GM12801 (cell line): ENCODE results near the gene LMTK3.

ENCODE experiments used
- TF ChIP-seq, protein P1 (sequence below): IDR thresholded peaks from one replicate; pipeline ENCODE4 v1.5.1; 2011; ENCODE audit warnings: control low read depth; ENCODE audit not compliant: insufficient read length; ENCODE audit errors: extremely low read depth

Gene LMTK3

DNA sequence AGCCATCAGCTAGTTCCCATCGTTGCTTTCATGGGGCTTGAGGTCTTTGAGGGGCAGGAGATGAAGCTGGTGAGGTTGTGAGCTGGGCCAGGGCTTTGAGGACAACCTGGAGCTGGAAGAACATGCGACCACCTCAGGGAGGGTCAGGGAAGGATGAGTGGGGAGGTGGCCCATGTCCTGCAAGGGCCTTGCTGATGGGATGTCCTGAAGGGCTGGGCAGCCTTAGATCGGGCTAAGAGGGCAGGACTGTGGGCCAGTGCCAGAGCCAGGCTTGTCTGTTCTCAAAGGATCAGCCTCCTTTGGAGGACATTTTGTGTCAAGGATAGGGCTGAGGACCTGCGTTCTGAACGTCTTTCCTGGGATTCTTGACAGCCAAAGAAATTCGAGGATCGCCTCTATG, 31.9 kb downstream of the LMTK3 start:
- TF ChIP-seq, protein P1, sequence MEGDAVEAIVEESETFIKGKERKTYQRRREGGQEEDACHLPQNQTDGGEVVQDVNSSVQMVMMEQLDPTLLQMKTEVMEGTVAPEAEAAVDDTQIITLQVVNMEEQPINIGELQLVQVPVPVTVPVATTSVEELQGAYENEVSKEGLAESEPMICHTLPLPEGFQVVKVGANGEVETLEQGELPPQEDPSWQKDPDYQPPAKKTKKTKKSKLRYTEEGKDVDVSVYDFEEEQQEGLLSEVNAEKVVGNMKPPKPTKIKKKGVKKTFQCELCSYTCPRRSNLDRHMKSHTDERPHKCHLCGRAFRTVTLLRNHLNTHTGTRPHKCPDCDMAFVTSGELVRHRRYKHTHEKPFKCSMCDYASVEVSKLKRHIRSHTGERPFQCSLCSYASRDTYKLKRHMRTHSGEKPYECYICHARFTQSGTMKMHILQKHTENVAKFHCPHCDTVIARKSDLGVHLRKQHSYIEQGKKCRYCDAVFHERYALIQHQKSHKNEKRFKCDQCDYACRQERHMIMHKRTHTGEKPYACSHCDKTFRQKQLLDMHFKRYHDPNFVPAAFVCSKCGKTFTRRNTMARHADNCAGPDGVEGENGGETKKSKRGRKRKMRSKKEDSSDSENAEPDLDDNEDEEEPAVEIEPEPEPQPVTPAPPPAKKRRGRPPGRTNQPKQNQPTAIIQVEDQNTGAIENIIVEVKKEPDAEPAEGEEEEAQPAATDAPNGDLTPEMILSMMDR = no peak

DNA sequence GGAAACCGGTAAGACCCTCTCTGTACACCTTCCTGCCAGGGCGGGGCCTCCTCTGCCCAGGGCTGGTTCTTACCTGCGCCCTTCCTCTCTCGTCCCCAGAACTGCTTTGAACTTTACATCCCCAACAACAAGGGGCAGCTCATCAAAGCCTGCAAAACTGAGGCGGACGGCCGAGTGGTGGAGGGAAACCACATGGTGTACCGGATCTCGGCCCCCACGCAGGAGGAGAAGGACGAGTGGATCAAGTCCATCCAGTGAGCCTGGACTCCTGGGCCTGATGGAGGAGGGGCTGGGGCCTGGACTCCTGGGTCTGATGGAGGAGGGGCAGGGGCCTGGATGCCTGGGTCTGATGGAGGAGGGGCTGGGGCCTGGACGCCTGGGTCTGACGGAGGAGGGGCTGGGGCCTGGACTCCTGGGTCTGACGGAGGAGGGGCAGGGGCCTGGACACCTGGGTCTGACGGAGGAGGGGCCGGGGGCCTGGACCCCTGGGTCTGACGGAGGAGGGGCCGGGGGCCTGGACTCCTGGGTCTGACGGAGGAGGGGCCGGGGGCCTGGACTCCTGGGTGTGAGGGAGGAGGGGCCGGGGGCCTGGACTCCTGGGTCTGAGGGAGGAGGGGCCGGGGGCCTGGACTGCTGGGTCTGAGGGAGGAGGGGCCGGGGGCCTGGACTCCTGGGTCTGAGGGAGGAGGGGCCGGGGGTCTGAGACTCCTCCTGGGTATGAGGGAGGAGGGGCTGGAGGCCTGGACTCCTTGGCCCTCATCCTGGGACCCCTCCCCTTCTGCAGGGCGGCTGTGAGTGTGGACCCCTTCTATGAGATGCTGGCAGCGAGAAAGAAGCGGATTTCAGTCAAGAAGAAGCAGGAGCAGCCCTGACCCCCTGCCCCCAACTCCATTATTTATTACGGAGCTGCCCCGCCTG, 33.0 kb downstream of the LMTK3 start:
- TF ChIP-seq, protein P1 = no peak

DNA sequence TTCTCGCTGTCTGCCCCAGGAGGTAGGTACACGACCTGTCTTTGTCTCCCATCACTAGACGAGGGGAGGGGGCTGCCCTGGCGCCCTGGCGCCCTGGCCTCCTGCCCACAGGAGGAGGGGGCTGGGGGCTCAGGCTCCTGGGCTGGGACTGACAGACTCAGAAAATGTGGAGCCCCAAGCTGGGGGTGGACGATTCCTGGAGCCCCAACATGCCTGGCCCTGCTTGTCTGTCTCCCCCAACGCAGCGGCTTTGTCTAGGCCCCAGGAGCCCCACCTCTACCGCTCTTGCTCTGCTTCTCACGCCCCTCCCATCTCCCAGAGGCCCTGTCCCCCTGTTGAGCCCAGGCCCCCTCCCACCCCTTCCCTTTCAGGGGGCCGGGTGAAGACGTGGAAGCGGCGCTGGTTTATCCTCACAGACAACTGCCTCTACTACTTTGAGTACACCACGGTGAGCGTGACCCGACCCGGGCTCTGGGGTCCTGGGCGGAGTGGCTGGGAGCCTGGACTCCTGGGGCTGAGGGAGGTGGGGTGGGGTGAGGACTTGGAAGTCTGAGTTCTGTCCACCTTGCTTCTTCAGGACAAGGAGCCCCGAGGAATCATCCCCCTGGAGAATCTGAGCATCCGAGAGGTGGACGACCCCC, 33.8 kb downstream of the LMTK3 start:
- TF ChIP-seq, protein P1 = no peak

DNA sequence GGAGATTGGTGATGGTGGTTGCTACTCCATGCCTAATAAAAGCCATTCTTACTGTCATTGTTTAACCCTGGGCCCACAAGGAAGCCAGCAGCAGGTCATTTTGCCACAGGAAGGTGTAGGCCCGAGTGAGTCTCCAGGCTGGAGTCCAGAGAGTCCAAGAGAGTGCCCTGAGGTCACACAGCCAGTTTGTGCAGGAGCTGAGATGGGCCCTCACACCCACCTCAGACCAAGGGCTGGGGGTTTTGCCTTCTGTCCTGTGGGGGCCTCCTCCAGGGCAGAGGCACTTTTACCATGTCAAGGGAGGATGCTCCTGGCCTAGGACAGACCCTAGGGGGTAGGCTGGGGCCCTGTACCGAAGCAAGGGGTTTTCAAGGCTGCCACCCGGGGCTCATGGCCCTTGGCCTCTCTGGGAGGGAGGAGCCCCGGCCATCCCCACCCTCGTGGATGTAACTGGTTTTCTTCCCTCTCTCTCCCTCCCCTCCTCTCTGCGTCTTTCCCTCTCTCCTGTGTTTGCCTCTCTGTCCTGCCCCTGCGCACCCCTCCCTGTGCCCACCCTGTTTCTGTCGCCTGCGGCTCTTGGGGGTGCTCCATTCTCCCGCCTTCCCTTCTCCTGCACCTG, 34.5 kb downstream of the LMTK3 start:
- TF ChIP-seq, protein P1 = no peak

DNA sequence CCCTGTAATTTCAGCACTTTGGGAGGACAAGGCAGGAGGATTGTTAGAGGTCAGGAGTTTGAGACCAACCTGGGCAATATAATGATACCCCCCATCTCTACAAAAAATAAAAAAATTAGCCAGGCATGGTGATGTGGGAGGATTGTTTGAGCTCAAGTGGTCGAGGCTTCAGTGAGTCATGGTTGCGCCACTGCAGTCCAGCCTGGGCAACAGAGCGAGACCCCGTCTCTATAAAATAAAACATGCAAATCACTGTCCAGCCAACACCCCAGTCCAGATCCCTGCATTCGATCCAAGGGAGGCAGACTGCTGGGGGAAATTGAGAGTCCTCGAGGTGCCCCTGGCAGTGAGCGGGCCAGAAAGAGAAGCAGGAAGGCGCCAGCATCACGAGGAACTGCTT, 35.5 kb downstream of the LMTK3 start:
- TF ChIP-seq, protein P1 = no peak

DNA sequence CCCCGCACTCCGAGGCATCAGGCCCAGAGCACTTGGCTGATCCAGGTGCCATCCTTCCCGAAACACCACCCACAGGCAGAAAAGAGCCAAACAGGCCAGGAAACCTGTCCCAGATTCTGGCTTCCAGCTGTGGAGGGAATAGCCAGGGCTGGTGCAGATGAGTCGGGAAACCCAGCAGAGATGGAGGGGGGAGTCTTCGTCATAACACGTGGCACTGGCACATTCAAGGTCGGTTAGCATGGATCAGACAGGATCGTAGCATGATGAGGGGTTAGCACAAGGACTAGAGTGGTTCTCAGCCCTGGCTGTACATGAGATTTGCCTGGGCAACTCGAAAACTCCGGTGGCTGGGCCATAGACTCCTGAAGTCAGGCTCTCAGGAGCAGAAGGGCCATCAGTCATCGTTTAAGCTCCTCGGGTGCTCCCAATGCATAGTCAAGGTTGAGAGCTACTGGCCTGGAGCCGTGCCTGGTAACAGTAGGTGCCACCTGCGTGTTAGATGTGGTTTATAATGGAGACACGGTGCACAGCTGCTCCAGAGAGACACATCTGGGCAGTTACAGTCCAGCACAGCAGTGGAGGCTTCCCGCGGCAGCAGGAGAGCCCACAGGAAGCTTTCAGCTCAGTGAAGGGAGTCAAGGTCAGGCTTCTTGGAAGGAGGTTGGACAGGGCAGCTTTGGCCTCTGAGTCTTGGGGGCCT, 36.1 kb downstream of the LMTK3 start:
- TF ChIP-seq, protein P1 = no peak
